ENCODE measurements around the gene ZKSCAN1. TPM values are rescaled to one million over a fixed set of nuclear protein-coding genes. Genes with fewer than 3 reads are reported as not detected.
"Not testable (repeated sequence)": the region's sequence is repeated elsewhere in the genome, so short reads cannot be mapped to it uniquely, and the experiment has no call there.

ZKSCAN1 gene
- polyA plus RNA-seq: 10 to 100 TPM; 10.5 to 25.0 TPM

DNA sequence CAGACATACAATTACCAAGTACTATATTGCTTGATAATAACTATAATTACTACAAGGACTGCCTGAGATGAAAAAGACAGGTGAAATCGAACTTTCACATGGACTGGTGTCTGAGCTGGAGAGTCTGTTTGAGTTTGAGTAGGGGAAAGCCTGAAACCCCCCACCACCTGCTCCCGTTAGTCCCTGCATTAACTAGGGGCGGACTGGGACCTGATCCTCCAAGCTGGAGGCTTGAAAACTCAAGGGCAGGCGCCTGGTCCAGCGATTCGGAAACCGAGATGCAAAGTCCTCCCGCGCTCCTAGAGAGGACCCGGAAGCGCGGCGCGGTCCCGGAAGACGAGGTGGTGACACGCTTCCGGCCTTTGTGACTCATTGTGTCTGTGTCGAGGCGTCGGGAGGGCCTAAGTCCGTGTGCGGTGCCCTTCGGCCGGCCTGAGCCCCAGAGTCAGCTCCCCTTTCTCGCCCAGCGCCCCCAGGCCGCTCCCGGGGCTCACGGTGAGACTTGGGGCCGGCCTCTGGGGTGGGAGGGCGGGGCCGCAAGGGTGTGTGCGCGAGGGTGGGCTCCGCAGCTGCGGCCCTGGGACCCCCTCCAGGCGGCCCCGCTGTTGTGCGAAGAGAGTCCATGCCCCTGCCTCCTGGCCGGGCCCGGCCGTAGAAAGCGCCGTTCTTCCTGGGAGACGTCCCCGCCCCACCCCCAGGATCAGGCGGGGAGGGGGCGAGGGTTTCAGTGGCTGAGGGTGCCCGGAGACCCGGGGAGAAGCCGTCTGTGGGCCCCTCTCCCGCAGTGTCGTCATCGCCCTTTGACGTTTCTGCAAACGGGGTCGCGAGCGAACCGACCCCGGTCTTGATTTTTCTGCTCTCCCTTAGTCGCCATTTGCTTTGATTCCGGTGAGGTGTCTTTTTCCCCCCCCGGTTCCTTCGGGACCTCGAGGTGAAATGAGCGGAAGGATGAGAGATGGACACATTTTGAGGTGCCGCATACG, at the start of gene ZKSCAN1:
TSS of gene ZKSCAN1 (plus strand) at position 365 of the 983 bp plus-strand sequence. CDS start 7,911 bp downstream, outside the sequence.
- Histone ChIP-seq H3K4me3 (ENCODE audit: low read depth in 1 of 2, low read length in 2 of 2) (peak within 1 kb of the TSS; percentile 84 to 95), H3K27ac (ENCODE audit: low read depth in 2 of 2, low read length in 1 of 2) (peak within 1 kb of the TSS; percentile 93 to 97), H3K4me1 (ENCODE audit: control insufficient read depth in 2 of 2, insufficient read depth in 2 of 2, low read length in 1 of 2) (peaks cover 2 to 3% of the 10 kb centered on the region in 2 donors), H3K36me3 (ENCODE audit: control insufficient read depth in 2 of 2, insufficient read depth in 2 of 2, low read length in 1 of 2) (peaks cover 0 to 4% of the 10 kb centered on the region in 2 donors), H3K27me3 (ENCODE audit: control insufficient read depth in 1 of 2, insufficient read depth in 2 of 2, low read length in 2 of 2) (no peaks in the 10 kb centered on the region), H3K9me3 (ENCODE audit: control insufficient read depth in 2 of 2, insufficient read depth in 1 of 2, low read depth in 1 of 2, low read length in 1 of 2) (no peaks in the 10 kb centered on the region)
- 1% methylated on average over 55 to 70 of the region's 70 CpGs for WGBS, 2 donors

GRCh38 chr7:99969298-99969697, 46.1 kb upstream of the ZKSCAN1 start:
- no peaks in the 10 kb centered on the region for H3K4me1 ChIP-seq (ENCODE audit: control insufficient read depth in 2 of 2, insufficient read depth in 2 of 2, low read length in 1 of 2)
- no peaks in the 10 kb centered on the region for H3K36me3 ChIP-seq (ENCODE audit: control insufficient read depth in 2 of 2, insufficient read depth in 2 of 2, low read length in 1 of 2)
- no peak overlapping the region for H3K27ac ChIP-seq (ENCODE audit: low read depth in 2 of 2, low read length in 1 of 2)
- WGBS, 2 donors: 90% methylated on average over 3 of the region's 3 CpGs
- peaks cover 0 to 3% of the 10 kb centered on the region in 2 donors for H3K27me3 ChIP-seq (ENCODE audit: control insufficient read depth in 1 of 2, insufficient read depth in 2 of 2, low read length in 2 of 2)
- H3K4me3 ChIP-seq (ENCODE audit: low read depth in 1 of 2, low read length in 2 of 2): no peak overlapping the region
- no peaks in the 10 kb centered on the region for H3K9me3 ChIP-seq (ENCODE audit: control insufficient read depth in 2 of 2, insufficient read depth in 1 of 2, low read depth in 1 of 2, low read length in 1 of 2)

DNA sequence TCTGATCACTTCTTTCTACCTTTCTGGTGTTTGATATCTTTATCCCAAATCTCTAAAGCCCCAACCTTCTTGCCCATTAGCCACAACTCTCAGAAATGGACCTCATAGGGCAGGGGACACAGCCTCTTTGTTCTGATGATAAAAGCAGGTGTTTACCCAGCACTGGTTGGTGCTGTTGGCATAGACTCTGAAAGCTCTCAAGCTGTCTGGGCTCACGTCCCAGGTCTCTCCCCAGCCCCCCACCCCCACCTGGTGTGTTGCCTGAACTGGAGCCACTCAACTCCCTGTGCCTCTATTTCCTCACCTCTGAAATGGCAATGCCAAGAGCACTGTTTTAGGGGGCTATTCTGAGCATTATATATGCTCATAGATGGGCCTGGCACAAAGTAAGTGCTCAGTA, 45.6 kb upstream of the ZKSCAN1 start:
- 9 to 22% methylated on average over 1 of the region's 1 CpG for WGBS, 2 donors
- H3K4me3 ChIP-seq (ENCODE audit: low read depth in 1 of 2, low read length in 2 of 2); H3K27me3 ChIP-seq (ENCODE audit: control insufficient read depth in 1 of 2, insufficient read depth in 2 of 2, low read length in 2 of 2); H3K36me3 ChIP-seq (ENCODE audit: control insufficient read depth in 2 of 2, insufficient read depth in 2 of 2, low read length in 1 of 2); H3K9me3 ChIP-seq (ENCODE audit: control insufficient read depth in 2 of 2, insufficient read depth in 1 of 2, low read depth in 1 of 2, low read length in 1 of 2); H3K4me1 ChIP-seq (ENCODE audit: control insufficient read depth in 2 of 2, insufficient read depth in 2 of 2, low read length in 1 of 2); H3K27ac ChIP-seq (ENCODE audit: low read depth in 2 of 2, low read length in 1 of 2): not testable (repeated sequence)

DNA sequence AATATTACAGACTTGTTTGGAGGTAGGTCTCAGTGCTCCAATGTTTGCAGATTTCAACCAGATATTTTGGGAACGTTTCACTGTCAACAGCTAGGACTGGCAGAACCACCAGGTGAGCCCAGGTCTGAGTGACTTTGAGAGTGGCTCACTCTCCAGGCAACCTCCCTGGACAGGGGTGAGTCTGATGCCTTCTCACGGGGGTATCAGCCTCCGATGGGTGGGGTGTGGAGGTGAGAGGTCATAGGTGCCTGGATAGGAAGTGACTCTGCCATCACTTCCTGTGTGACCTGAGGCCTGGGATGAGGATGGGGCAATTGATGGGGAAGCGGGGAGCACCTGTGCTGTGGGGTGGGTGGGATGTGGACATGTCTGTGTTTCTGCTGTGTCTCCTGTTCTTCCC, 44.2 kb upstream of the ZKSCAN1 start:
- H3K27ac ChIP-seq (ENCODE audit: low read depth in 2 of 2, low read length in 1 of 2): no peak overlapping the region
- H3K4me3 ChIP-seq (ENCODE audit: low read depth in 1 of 2, low read length in 2 of 2): no peak overlapping the region
- no peaks in the 10 kb centered on the region for H3K27me3 ChIP-seq (ENCODE audit: control insufficient read depth in 1 of 2, insufficient read depth in 2 of 2, low read length in 2 of 2)
- no peaks in the 10 kb centered on the region for H3K36me3 ChIP-seq (ENCODE audit: control insufficient read depth in 2 of 2, insufficient read depth in 2 of 2, low read length in 1 of 2)
- no peaks in the 10 kb centered on the region for H3K4me1 ChIP-seq (ENCODE audit: control insufficient read depth in 2 of 2, insufficient read depth in 2 of 2, low read length in 1 of 2)
- WGBS, 2 donors: 73% methylated on average over 4 of the region's 4 CpGs
- no peaks in the 10 kb centered on the region for H3K9me3 ChIP-seq (ENCODE audit: control insufficient read depth in 2 of 2, insufficient read depth in 1 of 2, low read depth in 1 of 2, low read length in 1 of 2)

DNA sequence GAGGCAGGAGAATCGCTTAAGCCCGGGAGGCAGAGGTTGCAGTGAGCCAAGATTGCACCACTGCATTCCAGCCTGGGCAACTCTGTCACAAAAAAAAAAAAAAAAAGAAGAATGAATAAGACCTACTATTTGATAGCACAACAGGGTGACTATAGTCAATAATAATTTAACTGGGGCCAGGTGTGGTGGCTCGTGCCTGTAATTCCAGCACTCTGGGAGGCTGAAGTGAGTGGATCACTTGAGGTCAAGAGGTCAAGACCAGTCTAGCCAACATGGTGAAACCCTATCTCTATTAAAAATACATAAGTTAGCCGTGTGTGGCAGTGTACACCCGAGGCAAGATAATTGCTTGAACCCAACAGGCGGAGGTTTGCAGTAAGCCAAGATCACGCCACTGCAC, 41.6 kb upstream of the ZKSCAN1 start:
- not testable (repeated sequence) for H3K27ac ChIP-seq (ENCODE audit: low read depth in 2 of 2, low read length in 1 of 2); H3K4me3 ChIP-seq (ENCODE audit: low read depth in 1 of 2, low read length in 2 of 2); H3K36me3 ChIP-seq (ENCODE audit: control insufficient read depth in 2 of 2, insufficient read depth in 2 of 2, low read length in 1 of 2); H3K4me1 ChIP-seq (ENCODE audit: control insufficient read depth in 2 of 2, insufficient read depth in 2 of 2, low read length in 1 of 2); H3K27me3 ChIP-seq (ENCODE audit: control insufficient read depth in 1 of 2, insufficient read depth in 2 of 2, low read length in 2 of 2); H3K9me3 ChIP-seq (ENCODE audit: control insufficient read depth in 2 of 2, insufficient read depth in 1 of 2, low read depth in 1 of 2, low read length in 1 of 2)
- WGBS, 2 donors: 67 to 72% methylated on average over 7 of the region's 7 CpGs

GRCh38 chr7:99974681-99975080, 40.7 kb upstream of the ZKSCAN1 start:
- WGBS, 2 donors: 27 to 47% methylated on average over 1 of the region's 1 CpG
- no peak overlapping the region for H3K27ac ChIP-seq (ENCODE audit: low read depth in 2 of 2, low read length in 1 of 2)
- no peaks in the 10 kb centered on the region for H3K27me3 ChIP-seq (ENCODE audit: control insufficient read depth in 1 of 2, insufficient read depth in 2 of 2, low read length in 2 of 2)
- no peaks in the 10 kb centered on the region for H3K4me1 ChIP-seq (ENCODE audit: control insufficient read depth in 2 of 2, insufficient read depth in 2 of 2, low read length in 1 of 2)
- H3K36me3 ChIP-seq (ENCODE audit: control insufficient read depth in 2 of 2, insufficient read depth in 2 of 2, low read length in 1 of 2): no peaks in the 10 kb centered on the region
- no peaks in the 10 kb centered on the region for H3K9me3 ChIP-seq (ENCODE audit: control insufficient read depth in 2 of 2, insufficient read depth in 1 of 2, low read depth in 1 of 2, low read length in 1 of 2)
- no peak overlapping the region for H3K4me3 ChIP-seq (ENCODE audit: low read depth in 1 of 2, low read length in 2 of 2)

DNA sequence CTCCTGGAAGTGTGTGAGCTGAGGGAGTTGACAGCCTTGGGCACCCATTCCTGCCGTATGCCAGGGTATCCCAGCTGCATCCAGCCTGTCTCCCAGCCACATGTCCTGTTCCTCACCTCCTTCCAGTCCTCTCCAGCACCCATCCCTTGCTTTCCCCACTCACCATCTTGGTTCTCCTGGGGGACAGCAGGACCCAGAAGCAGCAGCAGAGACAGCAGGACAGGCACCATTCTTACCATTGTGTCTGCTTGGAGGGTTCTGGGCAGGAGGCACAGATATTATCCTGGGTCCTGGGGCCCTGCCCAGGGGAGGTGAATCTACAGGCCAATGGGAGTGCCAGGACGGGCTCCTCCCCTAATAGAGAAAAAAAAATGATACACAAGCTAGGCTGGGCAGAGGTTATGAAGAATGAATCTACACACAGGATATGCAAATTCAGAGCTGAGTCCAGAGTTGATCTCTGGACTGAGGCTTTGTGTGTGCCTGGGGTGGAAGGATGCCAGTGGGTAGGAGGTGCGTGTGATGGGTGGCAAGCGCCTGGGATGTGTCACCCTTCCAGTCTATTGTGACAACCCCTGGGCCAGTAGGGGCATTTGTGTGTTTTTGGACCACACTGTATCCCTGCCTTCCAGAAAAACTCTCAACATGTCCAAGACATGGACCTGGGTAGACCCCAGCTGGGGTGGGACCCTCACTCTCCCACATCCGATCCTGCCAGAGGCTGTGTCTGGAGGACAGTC, 39.4 kb upstream of the ZKSCAN1 start, which contains the start of gene AZGP1:
TSS of gene AZGP1 (minus strand) at position 250 of the 740 bp plus-strand sequence. CDS start at position 239, 11 bp downstream.
- no peak within 1 kb of the TSS for H3K4me3 ChIP-seq (ENCODE audit: low read depth in 1 of 2, low read length in 2 of 2)
- H3K27ac ChIP-seq (ENCODE audit: low read depth in 2 of 2, low read length in 1 of 2): no peak within 1 kb of the TSS
- H3K9me3 ChIP-seq (ENCODE audit: control insufficient read depth in 2 of 2, insufficient read depth in 1 of 2, low read depth in 1 of 2, low read length in 1 of 2): no peaks in the 10 kb centered on the region
- no peaks in the 10 kb centered on the region for H3K27me3 ChIP-seq (ENCODE audit: control insufficient read depth in 1 of 2, insufficient read depth in 2 of 2, low read length in 2 of 2)
- H3K4me1 ChIP-seq (ENCODE audit: control insufficient read depth in 2 of 2, insufficient read depth in 2 of 2, low read length in 1 of 2): no peaks in the 10 kb centered on the region
- WGBS, 2 donors: 61 to 64% methylated on average over 5 of the region's 5 CpGs
- H3K36me3 ChIP-seq (ENCODE audit: control insufficient read depth in 2 of 2, insufficient read depth in 2 of 2, low read length in 1 of 2): no peaks in the 10 kb centered on the region

DNA sequence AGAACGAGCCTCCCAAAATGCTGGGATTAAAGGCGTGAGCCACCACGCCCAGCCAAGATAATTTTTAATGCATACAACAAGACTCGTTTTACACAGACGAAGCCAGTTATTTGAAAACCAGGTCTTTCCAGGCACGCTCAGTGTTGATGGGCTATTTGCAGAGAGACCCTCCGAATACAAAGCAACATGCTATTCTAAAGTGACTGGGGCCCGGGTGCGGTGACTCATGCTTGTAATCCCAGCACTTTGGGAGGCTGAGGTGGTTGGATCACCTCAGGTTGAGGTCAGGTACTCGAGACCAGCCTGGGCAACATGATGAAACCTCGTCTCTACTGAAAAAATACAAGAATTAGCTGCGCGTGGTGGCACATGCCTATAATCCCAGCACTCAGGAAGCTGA, 38.8 kb upstream of the ZKSCAN1 start:
- no peaks in the 10 kb centered on the region for H3K27me3 ChIP-seq (ENCODE audit: control insufficient read depth in 1 of 2, insufficient read depth in 2 of 2, low read length in 2 of 2)
- no peaks in the 10 kb centered on the region for H3K36me3 ChIP-seq (ENCODE audit: control insufficient read depth in 2 of 2, insufficient read depth in 2 of 2, low read length in 1 of 2)
- H3K27ac ChIP-seq (ENCODE audit: low read depth in 2 of 2, low read length in 1 of 2): no peak overlapping the region
- H3K9me3 ChIP-seq (ENCODE audit: control insufficient read depth in 2 of 2, insufficient read depth in 1 of 2, low read depth in 1 of 2, low read length in 1 of 2): no peaks in the 10 kb centered on the region
- 66 to 71% methylated on average over 13 of the region's 13 CpGs for WGBS, 2 donors
- no peak overlapping the region for H3K4me3 ChIP-seq (ENCODE audit: low read depth in 1 of 2, low read length in 2 of 2)
- no peaks in the 10 kb centered on the region for H3K4me1 ChIP-seq (ENCODE audit: control insufficient read depth in 2 of 2, insufficient read depth in 2 of 2, low read length in 1 of 2)

DNA sequence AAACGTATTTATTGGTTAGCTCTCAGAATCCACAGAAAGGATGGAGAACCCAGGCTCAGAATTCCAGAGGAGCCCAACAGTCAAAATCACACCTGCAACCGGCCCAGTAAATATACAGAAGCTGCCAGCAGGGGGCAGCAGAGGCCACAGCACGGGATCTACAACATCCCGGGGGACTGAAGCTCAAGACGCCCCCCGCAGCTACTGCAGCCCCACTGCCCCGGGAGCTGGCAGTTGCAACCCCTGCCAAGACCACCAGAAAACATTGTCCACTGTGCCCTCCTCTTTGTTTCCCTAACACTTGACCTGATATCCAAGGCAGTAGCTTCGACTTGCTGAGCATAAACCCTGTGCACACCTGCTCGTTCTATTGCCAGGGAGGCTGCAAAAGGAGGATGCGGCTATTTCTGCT, 35.6 kb upstream of the ZKSCAN1 start:
- H3K4me1 ChIP-seq (ENCODE audit: control insufficient read depth in 2 of 2, insufficient read depth in 2 of 2, low read length in 1 of 2); H3K4me3 ChIP-seq (ENCODE audit: low read depth in 1 of 2, low read length in 2 of 2); H3K9me3 ChIP-seq (ENCODE audit: control insufficient read depth in 2 of 2, insufficient read depth in 1 of 2, low read depth in 1 of 2, low read length in 1 of 2); H3K36me3 ChIP-seq (ENCODE audit: control insufficient read depth in 2 of 2, insufficient read depth in 2 of 2, low read length in 1 of 2); H3K27me3 ChIP-seq (ENCODE audit: control insufficient read depth in 1 of 2, insufficient read depth in 2 of 2, low read length in 2 of 2); H3K27ac ChIP-seq (ENCODE audit: low read depth in 2 of 2, low read length in 1 of 2): not testable (repeated sequence)
- 15 to 18% methylated on average over 9 to 10 of the region's 10 CpGs for whole genome bisulfite sequencing, 2 donors

All from esophagus (tissue), 2 donors.